DOHH2 (cell line): ENCODE results near the gene DOCK6.

Source experiments
- H3F3A ChIP-seq: fragments of 200-600 bp; sonication (generic), shearing (Covaris generic); 2 replicates; pipeline ENCODE4 v1.6.0; 2016; ENCODE audit warnings: antibody characterized with exemption, mild to moderate bottlenecking; ENCODE audit not compliant: control insufficient read depth, insufficient read depth
- H3K27ac ChIP-seq: fragments of 200-600 bp; sonication (generic); 2 replicates; pipeline ENCODE4 v1.5.1; 2014; ENCODE audit warnings: low read depth, mild to moderate bottlenecking, low read length, moderate library complexity
- H3K27me3 ChIP-seq: fragments of 200-600 bp; sonication (generic); 2 replicates; pipeline ENCODE4 v1.6.1; 2014; ENCODE audit warnings: mild to moderate bottlenecking, low read length, mixed read lengths; ENCODE audit not compliant: control insufficient read depth
- H3K36me3 ChIP-seq: fragments of 200-600 bp; sonication (generic); 2 replicates; pipeline ENCODE4 v1.6.1; 2014; ENCODE audit warnings: mild to moderate bottlenecking, low read length, moderate library complexity, mixed read lengths; ENCODE audit not compliant: control insufficient read depth
- H3K4me1 ChIP-seq: fragments of 200-600 bp; sonication (generic); 2 replicates; pipeline ENCODE4 v1.6.1; 2014; ENCODE audit warnings: mild to moderate bottlenecking, low read length, mixed read lengths; ENCODE audit not compliant: control insufficient read depth
- H3K4me2 ChIP-seq: fragments of 200-600 bp; sonication (generic); 2 replicates; pipeline ENCODE4 v1.6.0; 2014; ENCODE audit warnings: mild to moderate bottlenecking, low read length, moderate library complexity
- H3K4me3 ChIP-seq: fragments of 200-600 bp; sonication (generic); 2 replicates; pipeline ENCODE4 v1.5.1; 2014; ENCODE audit warnings: mild to moderate bottlenecking, low read length, mixed read lengths
- H3K79me2 ChIP-seq: fragments of 200-600 bp; sonication (generic); 2 replicates; pipeline ENCODE4 v1.6.1; 2014; ENCODE audit warnings: mild to moderate bottlenecking, low read length, mixed read lengths; ENCODE audit not compliant: control insufficient read depth
- H3K9me2 ChIP-seq: fragments of 200-600 bp; sonication (generic); replicated peaks from 2 replicates; pipeline ENCODE4 v1.6.1; 2014; ENCODE audit warnings: mild to moderate bottlenecking, low read length, mixed read lengths; ENCODE audit not compliant: control insufficient read depth
- H3K9me3 ChIP-seq: fragments of 200-600 bp; sonication (generic); 2 replicates; pipeline ENCODE4 v1.6.1; 2014; ENCODE audit warnings: antibody characterized with exemption, low read length, mixed read lengths; ENCODE audit not compliant: control insufficient read depth, insufficient read depth
- H4K20me1 ChIP-seq: fragments of 200-600 bp; sonication (generic); 2 replicates; pipeline ENCODE4 v1.6.0; 2014; ENCODE audit warnings: low read depth, mild to moderate bottlenecking, antibody characterized with exemption, low read length, moderate library complexity; ENCODE audit not compliant: control insufficient read depth, insufficient read depth
- CTCF ChIP-seq: fragments of 200-600 bp; sonication (generic); IDR thresholded peaks from one replicate; pipeline ENCODE4 v1.5.1; 2014; ENCODE audit warnings: antibody characterized with exemption, mild to moderate bottlenecking, low read depth, low read length; ENCODE audit not compliant: poor library complexity, severe bottlenecking
- EZH2phosphoT487 ChIP-seq: fragments of 200-600 bp; sonication (generic); IDR thresholded peaks from 2 replicates; pipeline ENCODE4 v1.6.1; 2017; ENCODE audit warnings: borderline replicate concordance, mild to moderate bottlenecking, antibody characterized with exemption, low read length, moderate library complexity, mixed read lengths

Gene DOCK6

DNA sequence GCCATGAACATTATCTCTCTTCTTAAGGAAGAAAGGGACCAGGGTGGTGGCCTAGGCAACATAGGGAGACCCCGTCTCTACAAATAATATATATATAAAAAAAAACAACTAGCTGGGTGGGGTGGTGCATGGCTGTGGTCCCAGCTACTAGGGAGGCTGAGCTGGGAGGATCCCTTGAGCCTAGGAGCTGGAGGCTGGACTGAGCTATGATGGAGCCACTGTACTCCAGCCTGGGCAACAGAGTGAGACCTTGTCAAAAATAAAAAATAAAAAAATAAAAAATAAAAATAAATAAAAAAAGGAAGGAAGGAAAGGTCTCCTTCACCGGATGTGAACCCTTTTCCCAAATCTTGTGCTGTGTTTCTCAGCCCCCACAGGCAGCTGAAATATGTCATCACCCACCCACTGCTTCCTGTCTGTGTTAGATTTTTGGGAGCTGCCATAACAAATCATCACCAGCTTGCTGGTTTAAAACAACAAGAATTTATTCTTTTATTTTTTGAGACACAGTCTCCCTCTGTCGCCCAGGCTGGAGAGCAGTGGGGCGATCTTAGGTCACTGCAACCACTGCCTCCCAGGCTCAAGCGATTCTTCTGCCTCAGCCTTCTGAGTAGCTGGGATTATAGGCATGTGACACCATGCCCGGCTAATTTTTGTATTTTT, 24.1 kb upstream of the DOCK6 start:
- Histone ChIP-seq H3K36me3 (no peaks in the 10 kb centered on the region), H3K27me3 (no peaks in the 10 kb centered on the region), H3K4me1 (peaks cover 3% of the 10 kb centered on the region; the same call in 1 of the 2 replicates), H3K4me2 (no peak overlapping the region), H3K79me2 (no peaks in the 10 kb centered on the region), H3K4me3 (no peak overlapping the region), H3K9me3 (no peaks in the 10 kb centered on the region), H3K9me2 (no peaks in the 10 kb centered on the region), H3K27ac (no peak overlapping the region), H4K20me1 (no peaks in the 10 kb centered on the region), H3F3A (no peaks in the 10 kb centered on the region)
- TF ChIP-seq EZH2phosphoT487 (no peak), CTCF (no peak)

GRCh38 chr19:11284515-11284914, 22.2 kb upstream of the DOCK6 start:
- Histone ChIP-seq H3K4me3 (no peak overlapping the region), H3K4me1 (peaks cover 3% of the 10 kb centered on the region; the same call in 1 of the 2 replicates), H3K9me2 (no peaks in the 10 kb centered on the region), H3K4me2 (no peak overlapping the region), H3K27ac (no peak overlapping the region), H3K36me3 (no peaks in the 10 kb centered on the region), H3F3A (no peaks in the 10 kb centered on the region), H3K9me3 (no peaks in the 10 kb centered on the region), H3K27me3 (no peaks in the 10 kb centered on the region), H3K79me2 (no peaks in the 10 kb centered on the region), H4K20me1 (no peaks in the 10 kb centered on the region)
- no peak for TF ChIP-seq CTCF
- TF ChIP-seq EZH2phosphoT487: no peak

DNA sequence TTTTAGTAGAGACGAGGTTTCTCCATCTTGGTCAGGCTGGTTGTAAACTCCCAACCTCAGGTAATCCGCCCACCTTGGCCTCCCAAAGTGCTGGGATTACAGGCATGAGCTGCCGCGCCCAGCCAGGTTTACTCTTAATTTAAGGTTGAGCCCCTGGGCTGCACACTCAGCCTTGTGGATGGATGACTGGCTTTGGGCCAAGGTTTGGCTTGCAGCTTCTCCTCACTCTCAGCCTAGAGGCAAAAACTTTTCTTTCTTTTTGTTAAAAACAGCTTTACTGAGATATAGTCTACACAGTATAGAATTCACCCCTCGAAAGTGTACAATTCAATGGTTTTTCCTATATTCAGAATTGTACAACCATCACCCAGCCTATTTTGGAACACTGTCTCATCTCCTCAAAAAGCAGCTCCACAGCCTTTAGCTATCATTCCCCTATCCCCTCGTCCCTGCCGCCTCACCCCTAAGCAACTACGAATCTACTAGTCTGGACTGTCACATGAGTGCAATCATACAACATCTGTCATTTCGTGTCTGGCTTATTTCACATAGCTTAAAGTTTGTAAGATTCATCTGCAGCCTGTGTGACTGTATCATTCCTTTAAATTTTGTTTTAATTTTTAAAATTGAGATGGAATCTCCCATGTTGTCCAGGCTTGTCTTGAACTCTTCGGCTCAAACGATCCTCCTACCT, 19.2 kb upstream of the DOCK6 start:
- Histone ChIP-seq H3K27me3 (no peaks in the 10 kb centered on the region), H3K9me3 (no peaks in the 10 kb centered on the region), H3K27ac (no peak overlapping the region), H3K4me3 (no peak overlapping the region), H3K79me2 (no peaks in the 10 kb centered on the region), H3K4me2 (no peak overlapping the region), H4K20me1 (no peaks in the 10 kb centered on the region), H3F3A (no peaks in the 10 kb centered on the region), H3K36me3 (no peaks in the 10 kb centered on the region), H3K4me1 (peaks cover 4% of the 10 kb centered on the region; the same call in 1 of the 2 replicates), H3K9me2 (no peaks in the 10 kb centered on the region)
- TF ChIP-seq CTCF: no peak
- no peak for TF ChIP-seq EZH2phosphoT487
